BE2C (cell line): ENCODE results near the gene PIGZ.
A peak's percentile ranks its signal among the peaks of the same experiment; 100 is the strongest.

Experiments used
- DNase-seq: peaks from one replicate; pipeline ENCODE4 v3.0.0-alpha.2; 2020
- H3K27me3 ChIP-seq: fragments of 250-450 bp; sonication (Bioruptor Pico); 2 replicates; pipeline ENCODE4 v1.5.1; 2020; ENCODE audit warnings: mild to moderate bottlenecking
- H3K36me3 ChIP-seq: fragments of 250-450 bp; sonication (Bioruptor Pico); 2 replicates; pipeline ENCODE4 v1.5.1; 2020; ENCODE audit warnings: mild to moderate bottlenecking
- H3K4me1 ChIP-seq: fragments of 250-450 bp; sonication (Bioruptor Pico); 2 replicates; pipeline ENCODE4 v1.5.1; 2020
- H3K4me3 ChIP-seq: 2 replicates; pipeline ENCODE4 v1.5.1; 2011; ENCODE audit warnings: low read depth, low read length
- H3K9me3 ChIP-seq: fragments of 250-450 bp; sonication (Bioruptor Pico); 2 replicates; pipeline ENCODE4 v1.5.1; 2020
- CTCF ChIP-seq: IDR thresholded peaks from 2 replicates; pipeline ENCODE4 v1.5.1; 2012; ENCODE audit warnings: mild to moderate bottlenecking, low read depth, low read length

The PIGZ gene

GRCh38 chr3:197012540-197012883 lies 43.9 kb upstream of the PIGZ start:
- TF ChIP-seq CTCF = no peak
- Histone ChIP-seq H3K27me3 (no peaks in the 10 kb centered on the region), H3K4me1 (peaks cover 9% of the 10 kb centered on the region), H3K36me3 (no peaks in the 10 kb centered on the region), H3K4me3 (no peak overlapping the region), H3K9me3 (no peaks in the 10 kb centered on the region)
- DNase-seq = no peak

- H3K4me3 ChIP-seq = no peak overlapping the region
- no peaks in the 10 kb centered on the region for H3K9me3 ChIP-seq
- H3K36me3 ChIP-seq = no peaks in the 10 kb centered on the region
- peaks cover 9% of the 10 kb centered on the region for H3K4me1 ChIP-seq
- TF ChIP-seq CTCF = no peak
- no peaks in the 10 kb centered on the region for H3K27me3 ChIP-seq
- DNase-seq = no peak
Measured at GRCh38 chr3:197011780-197012539, 43.3 kb upstream of the PIGZ start.

GRCh38 chr3:197010556-197011351 lies 42.1 kb upstream of the PIGZ start:
- no peak for TF ChIP-seq CTCF
- Histone ChIP-seq H3K4me1 (peaks cover 9% of the 10 kb centered on the region), H3K36me3 (no peaks in the 10 kb centered on the region), H3K9me3 (no peaks in the 10 kb centered on the region), H3K27me3 (no peaks in the 10 kb centered on the region), H3K4me3 (no peak overlapping the region)
- peak; percentile 72 for DNase-seq

GRCh38 chr3:197009532-197010019 lies 40.9 kb upstream of the PIGZ start:
- DNase-seq = no peak
- no peak for TF ChIP-seq CTCF
- Histone ChIP-seq H3K36me3 (no peaks in the 10 kb centered on the region; the same call in 1 of the 2 replicates), H3K27me3 (no peaks in the 10 kb centered on the region), H3K9me3 (no peaks in the 10 kb centered on the region), H3K4me1 (peaks cover 9% of the 10 kb centered on the region), H3K4me3 (no peak overlapping the region)

- no peak for DNase-seq
- TF ChIP-seq CTCF = no peak
- Histone ChIP-seq H3K36me3 (no peaks in the 10 kb centered on the region; the same call in 1 of the 2 replicates), H3K9me3 (no peaks in the 10 kb centered on the region), H3K27me3 (no peaks in the 10 kb centered on the region), H3K4me1 (peaks cover 15% of the 10 kb centered on the region), H3K4me3 (no peak overlapping the region)
Measured at GRCh38 chr3:197008436-197009209, 40.0 kb upstream of the PIGZ start.
